ENCODE data around the gene KCND2. TPM values are rescaled to one million over a fixed set of nuclear protein-coding genes. Genes with fewer than 3 reads are reported as not detected.

The KCND2 gene
- total and polyA plus RNA-seq, 2 of the 8 experiments (the other 6 are each of a cell fraction or from before 2014, with no cell fraction given): 4.6 to 7.7 TPM

GRCh38 chr7:120735791-120736190, 462.8 kb downstream of the KCND2 start (continued):
- TF ChIP-seq CEBPB (IDR thresholded peaks at IDR 0.05; ENCODE audit: low read depth, low read length) (no peak), SP1 (IDR thresholded peaks at IDR 0.05; ENCODE audit: low read depth, low read length) (no peak), CREB1 (IDR thresholded peaks at IDR 0.05) (no peak), CHD1 (IDR thresholded peaks at IDR 0.05; ENCODE audit: low read depth, low read length) (no peak), FOSL1 (IDR thresholded peaks at IDR 0.05; ENCODE audit: insufficient read depth, low read depth, low read length) (no peak)
- TF ChIP-seq, protein P1, sequence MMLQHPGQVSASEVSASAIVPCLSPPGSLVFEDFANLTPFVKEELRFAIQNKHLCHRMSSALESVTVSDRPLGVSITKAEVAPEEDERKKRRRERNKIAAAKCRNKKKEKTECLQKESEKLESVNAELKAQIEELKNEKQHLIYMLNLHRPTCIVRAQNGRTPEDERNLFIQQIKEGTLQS (IDR thresholded peaks at IDR 0.05; ENCODE audit: insufficient read depth, low read depth, low read length): no peak
